M059J (cell line): ENCODE measurements around the gene TMC8. TPM values are rescaled to one million over a fixed set of nuclear protein-coding genes. Genes with fewer than 3 reads are reported as not detected.

ENCODE experiments used
- DNase-seq: peaks from one replicate; pipeline ENCODE4 v3.0.0-alpha.2; 2012; ENCODE audit warnings: low read depth
- total RNA-seq: library from RNA; depleted of rRNA; stranded (reverse); fragments of >200 nt; shearing (Covaris generic); gene quantifications from 2 replicates; pipeline ENCODE4 v1.2.3, GENCODE V29; 2014; rRNA removed

TMC8 gene
- total RNA-seq, 1 experiment from 2014 or later = not detected

GRCh38 chr17:78180083-78180482 is 49.5 kb downstream of the TMC8 start:
- no peak for DNase-seq

- DNase-seq = no peak
These were observed 49.9 kb downstream of the TMC8 start for GRCh38 chr17:78180508-78180907.

- DNase-seq = no peak
These were observed 51.9 kb downstream of the TMC8 start for GRCh38 chr17:78182504-78182903.

GRCh38 chr17:78183916-78184315 is 53.3 kb downstream of the TMC8 start:
- no peak for DNase-seq

DNA sequence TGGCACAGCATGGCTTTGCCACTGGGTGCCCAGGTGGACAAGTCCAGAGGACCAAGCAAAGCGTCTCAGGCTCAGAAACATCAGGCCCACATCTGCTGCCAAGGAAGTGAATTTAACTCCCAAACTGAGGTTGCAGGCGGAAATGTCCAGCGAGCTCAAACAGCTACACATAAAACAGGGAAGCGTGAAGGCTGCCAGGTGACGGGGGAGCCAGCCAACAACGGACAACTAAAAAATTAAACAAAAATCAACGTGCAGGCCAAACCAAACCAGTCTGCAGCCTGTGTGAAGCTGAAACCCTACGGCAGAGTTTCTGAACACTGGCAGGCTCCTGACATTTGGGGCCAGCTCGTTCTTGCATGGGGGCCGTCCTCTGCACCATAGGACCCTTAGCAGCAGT is 53.8 kb downstream of the TMC8 start:
- no peak for DNase-seq

DNA sequence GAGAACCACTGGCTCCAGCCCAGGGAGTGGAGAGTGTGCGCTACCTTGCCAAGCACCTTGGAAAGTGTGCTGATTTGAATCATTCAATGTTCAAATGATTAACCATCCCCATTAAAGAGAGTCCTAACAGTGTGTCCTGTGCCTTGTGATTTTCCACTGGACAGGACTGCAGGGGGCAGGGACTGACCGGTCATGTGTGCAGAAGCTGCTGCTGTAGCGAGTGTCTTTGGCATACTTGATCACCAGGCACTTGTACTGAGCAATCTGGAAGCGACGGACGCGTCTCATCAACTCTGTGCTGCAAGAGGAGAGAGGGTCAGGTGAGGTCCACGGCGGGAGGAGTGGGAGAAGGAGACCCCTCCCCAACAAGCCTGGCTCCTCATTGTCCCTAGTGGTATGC is 54.3 kb downstream of the TMC8 start:
- DNase-seq = no peak

GRCh38 chr17:78185981-78186691 is 55.6 kb downstream of the TMC8 start:
- peak; percentile 50 for DNase-seq

DNA sequence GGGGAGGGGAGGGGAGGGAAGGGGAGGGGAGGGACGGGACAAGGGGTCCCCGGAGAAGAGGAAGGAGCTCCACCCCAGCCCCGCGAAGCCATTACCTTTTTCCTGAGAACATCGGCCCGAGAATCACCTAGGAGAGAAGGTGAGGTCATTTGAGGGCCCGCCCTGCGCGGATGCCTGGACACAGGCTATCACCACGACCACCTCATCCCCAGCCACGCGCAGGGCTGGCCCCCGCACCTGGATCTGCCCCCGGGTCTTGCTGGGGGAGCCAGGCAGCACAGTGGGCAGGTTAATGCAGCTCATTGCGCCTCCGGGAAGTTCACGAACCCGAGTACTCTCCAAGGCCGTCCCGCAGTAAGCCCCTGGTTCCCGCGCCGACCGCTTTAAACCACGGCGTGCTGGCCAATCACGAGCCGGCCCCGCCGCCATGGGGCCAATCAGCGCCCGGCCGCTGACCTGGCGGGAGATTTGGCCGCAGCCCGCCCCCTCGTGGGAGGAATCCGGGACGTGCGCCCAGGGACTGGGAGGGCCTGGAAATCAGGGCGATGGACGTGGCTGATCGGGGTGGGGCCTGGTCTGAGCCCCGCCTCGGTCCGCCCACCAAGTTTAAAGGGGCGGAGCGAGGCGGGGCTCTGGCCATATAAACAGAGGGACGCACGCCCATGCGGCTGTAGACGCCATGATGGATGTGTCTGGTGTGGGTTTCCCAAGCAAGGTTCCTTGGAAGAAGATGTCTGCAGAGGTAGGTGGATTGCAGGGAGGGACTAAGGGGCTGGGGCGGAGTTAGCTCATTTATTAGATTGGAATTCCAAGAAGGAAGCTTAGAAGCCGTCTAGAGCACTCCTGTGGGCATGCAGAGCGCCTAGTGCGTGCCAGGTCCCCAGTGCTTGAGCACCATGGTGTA is 56.4 kb downstream of the TMC8 start, which contains the start of the genes AFMID and TK1:
Gene AFMID, plus strand, starts transcription at position 671 of the 904 bp plus-strand sequence. Its CDS starts 9 bp downstream, at position 680.
Gene TK1, minus strand, starts transcription at position 361 of the 904 bp plus-strand sequence. Its CDS starts 58 bp downstream, at position 303.
- DNase-seq = peak; percentile 94

Other genes starting within 250 kb of the TMC8 start
- gene TNRC6C, start 172.1 kb upstream of the TMC8 start, total RNA-seq = 2.8 and 3.2 TPM in 2 replicates
- 0.54 and 0.74 TPM in 2 replicates for gene TMC6, start 2.0 kb upstream of the TMC8 start, total RNA-seq
- gene C17orf99, start 15.6 kb downstream of the TMC8 start, total RNA-seq = not detected in 2 replicates
- gene SYNGR2, start 37.8 kb downstream of the TMC8 start, total RNA-seq = 34.6 and 37.6 TPM in 2 replicates
- 107 and 150 TPM in 2 replicates for gene TK1, start 56.3 kb downstream of the TMC8 start, total RNA-seq
- gene AFMID, start 56.6 kb downstream of the TMC8 start, total RNA-seq = 9.7 and 13.3 TPM in 2 replicates
- gene BIRC5, start 83.5 kb downstream of the TMC8 start, total RNA-seq = 113 and 148 TPM in 2 replicates
- gene TMEM235, start 100.9 kb downstream of the TMC8 start, total RNA-seq = not detected in 2 replicates
- gene SOCS3, start 229.3 kb downstream of the TMC8 start, total RNA-seq = 26.6 and 39.3 TPM in 2 replicates
- 26.2 and 32.3 TPM in 2 replicates for gene PGS1, start 247.9 kb downstream of the TMC8 start, total RNA-seq